IPS-18c (cell line): ENCODE measurements around the gene RTP3.
"Not testable (repeated sequence)": the region's sequence is repeated elsewhere in the genome, so short reads cannot be mapped to it uniquely, and the experiment has no call there.

ENCODE experiments used
- H3K4me3 ChIP-seq: 2 replicates; pipeline ENCODE4 v1.7.0; 2013; ENCODE audit warnings: low read depth, mild to moderate bottlenecking, low read length, moderate library complexity; ENCODE audit not compliant: insufficient read depth
- H3K9me3 ChIP-seq: one replicate; pipeline ENCODE4 v1.6.1; 2013; ENCODE audit warnings: mild to moderate bottlenecking, low read length, moderate library complexity; ENCODE audit not compliant: control insufficient read depth, insufficient read depth

The RTP3 gene

GRCh38 chr3:46503200-46503874 is 5.6 kb downstream of the RTP3 start:
- Histone ChIP-seq H3K9me3 (peaks cover 2% of the 10 kb centered on the region), H3K4me3 (no peak overlapping the region)

- Histone ChIP-seq H3K4me3 (no peak overlapping the region), H3K9me3 (peaks cover 2% of the 10 kb centered on the region)
Measured at GRCh38 chr3:46504789-46505188, 7.0 kb downstream of the RTP3 start.

GRCh38 chr3:46505953-46506352 is 8.2 kb downstream of the RTP3 start:
- no peaks in the 10 kb centered on the region for H3K9me3 ChIP-seq
- H3K4me3 ChIP-seq, result no peak overlapping the region

- Histone ChIP-seq H3K4me3 (no peak overlapping the region), H3K9me3 (no peaks in the 10 kb centered on the region)
Measured at GRCh38 chr3:46506526-46506925, 8.8 kb downstream of the RTP3 start.

GRCh38 chr3:46508850-46509591 is 11.2 kb downstream of the RTP3 start:
- Histone ChIP-seq H3K4me3 (no peak overlapping the region), H3K9me3 (no peaks in the 10 kb centered on the region)

- no peaks in the 10 kb centered on the region for H3K9me3 ChIP-seq
- no peak overlapping the region for H3K4me3 ChIP-seq
Measured at GRCh38 chr3:46509661-46510187, 11.9 kb downstream of the RTP3 start.

- Histone ChIP-seq H3K9me3 (no peaks in the 10 kb centered on the region), H3K4me3 (no peak overlapping the region)
Measured at GRCh38 chr3:46512191-46512749, 14.5 kb downstream of the RTP3 start.

GRCh38 chr3:46516521-46516920 is 18.7 kb downstream of the RTP3 start:
- Histone ChIP-seq H3K4me3 (no peak overlapping the region), H3K9me3 (no peaks in the 10 kb centered on the region)

- Histone ChIP-seq H3K4me3 (no peak overlapping the region), H3K9me3 (no peaks in the 10 kb centered on the region)
Measured at GRCh38 chr3:46517016-46517783, 19.4 kb downstream of the RTP3 start.

- no peak overlapping the region for H3K4me3 ChIP-seq
- H3K9me3 ChIP-seq, result no peaks in the 10 kb centered on the region
Measured at GRCh38 chr3:46517784-46518181, 20.0 kb downstream of the RTP3 start.

- Histone ChIP-seq H3K9me3 (peaks cover 2% of the 10 kb centered on the region), H3K4me3 (no peak overlapping the region)
Measured at GRCh38 chr3:46519952-46520351, 22.2 kb downstream of the RTP3 start.

GRCh38 chr3:46520531-46520930 is 22.8 kb downstream of the RTP3 start:
- Histone ChIP-seq H3K9me3 (peaks cover 2% of the 10 kb centered on the region), H3K4me3 (no peak overlapping the region)

- no peak overlapping the region for H3K4me3 ChIP-seq
- H3K9me3 ChIP-seq, result peaks cover 2% of the 10 kb centered on the region
Measured at GRCh38 chr3:46521096-46521495, 23.3 kb downstream of the RTP3 start.

- not testable (repeated sequence) for H3K4me3 ChIP-seq, H3K9me3 ChIP-seq
Measured at GRCh38 chr3:46522201-46522600, 24.4 kb downstream of the RTP3 start.

- no peak overlapping the region for H3K4me3 ChIP-seq
- H3K9me3 ChIP-seq, result peaks cover 2% of the 10 kb centered on the region
Measured at GRCh38 chr3:46523556-46523955, 25.8 kb downstream of the RTP3 start.

GRCh38 chr3:46524008-46524407 is 26.2 kb downstream of the RTP3 start:
- Histone ChIP-seq H3K4me3 (no peak overlapping the region), H3K9me3 (peaks cover 2% of the 10 kb centered on the region)

GRCh38 chr3:46524832-46525231 is 27.1 kb downstream of the RTP3 start:
- Histone ChIP-seq H3K9me3 (peaks cover 2% of the 10 kb centered on the region), H3K4me3 (no peak overlapping the region)
